ENCODE results near the gene FYTTD1. TPM values are rescaled to one million over a fixed set of nuclear protein-coding genes. Genes with fewer than 3 reads are reported as not detected.

Gene FYTTD1
- total RNA-seq, 1 donor from 2014 or later = 83.3 TPM

- H3K36me3 Mint-ChIP-seq (ENCODE audit: low read depth) = peaks cover 5% of the 10 kb centered on the region
- no peak for TF ChIP-seq CTCF (IDR thresholded peaks at IDR 0.05)
- peak overlapping the region; percentile 66 for H3K4me3 Mint-ChIP-seq (ENCODE audit: unreplicated experiment)
- H3K4me1 Mint-ChIP-seq (ENCODE audit: low read depth) = peaks cover 35% of the 10 kb centered on the region
- H3K9me3 Mint-ChIP-seq (ENCODE audit: low read depth) = no peaks in the 10 kb centered on the region
- no peaks in the 10 kb centered on the region for H3K27me3 Mint-ChIP-seq (ENCODE audit: low read depth)
- DNase-seq (ENCODE audit: low spot score) = no peak
- H3K27ac Mint-ChIP-seq (ENCODE audit: unreplicated experiment) = peak overlapping the region; percentile 97
Measured at GRCh38 chr3:197711973-197712707, 37.5 kb upstream of the FYTTD1 start.

- TF ChIP-seq CTCF (IDR thresholded peaks at IDR 0.05) = no peak
- DNase-seq (ENCODE audit: low spot score) = no peak
- Mint-ChIP-seq H3K36me3 (ENCODE audit: low read depth) (peaks cover 7% of the 10 kb centered on the region), H3K4me1 (ENCODE audit: low read depth) (peaks cover 37% of the 10 kb centered on the region), H3K27me3 (ENCODE audit: low read depth) (no peaks in the 10 kb centered on the region), H3K4me3 (ENCODE audit: unreplicated experiment) (peak overlapping the region; percentile 31), H3K27ac (ENCODE audit: unreplicated experiment) (peak overlapping the region; percentile 97), H3K9me3 (ENCODE audit: low read depth) (no peaks in the 10 kb centered on the region)
Measured at GRCh38 chr3:197713477-197713822, 36.2 kb upstream of the FYTTD1 start.

- no peaks in the 10 kb centered on the region for H3K27me3 Mint-ChIP-seq (ENCODE audit: low read depth)
- peaks cover 45% of the 10 kb centered on the region for H3K4me1 Mint-ChIP-seq (ENCODE audit: low read depth)
- TF ChIP-seq CTCF (IDR thresholded peaks at IDR 0.05) = no peak
- H3K36me3 Mint-ChIP-seq (ENCODE audit: low read depth) = peaks cover 7% of the 10 kb centered on the region
- H3K27ac Mint-ChIP-seq (ENCODE audit: unreplicated experiment) = peak overlapping the region; percentile 37
- no peaks in the 10 kb centered on the region for H3K9me3 Mint-ChIP-seq (ENCODE audit: low read depth)
- no peak overlapping the region for H3K4me3 Mint-ChIP-seq (ENCODE audit: unreplicated experiment)
- no peak for DNase-seq (ENCODE audit: low spot score)
Measured at GRCh38 chr3:197714251-197714650, 35.4 kb upstream of the FYTTD1 start.

GRCh38 chr3:197718891-197719290, 30.8 kb upstream of the FYTTD1 start:
- Mint-ChIP-seq H3K27ac (ENCODE audit: unreplicated experiment) (peak overlapping the region; percentile 90), H3K4me1 (ENCODE audit: low read depth) (peaks cover 26% of the 10 kb centered on the region)

GRCh38 chr3:197720694-197721093, 29.0 kb upstream of the FYTTD1 start:
- no peak for DNase-seq (ENCODE audit: low spot score)
- peaks cover 9% of the 10 kb centered on the region for H3K9me3 Mint-ChIP-seq (ENCODE audit: low read depth)
- no peak overlapping the region for H3K4me3 Mint-ChIP-seq (ENCODE audit: unreplicated experiment)
- TF ChIP-seq CTCF (IDR thresholded peaks at IDR 0.05) = no peak
- H3K27ac Mint-ChIP-seq (ENCODE audit: unreplicated experiment) = no peak overlapping the region
- peaks cover 12% of the 10 kb centered on the region for H3K36me3 Mint-ChIP-seq (ENCODE audit: low read depth)
- H3K27me3 Mint-ChIP-seq (ENCODE audit: low read depth) = no peaks in the 10 kb centered on the region
- H3K4me1 Mint-ChIP-seq (ENCODE audit: low read depth) = peaks cover 18% of the 10 kb centered on the region

More at GRCh38 chr3:197718891-197719290, 30.8 kb upstream of the FYTTD1 start:
- no peak for TF ChIP-seq CTCF (IDR thresholded peaks at IDR 0.05)
- Mint-ChIP-seq H3K36me3 (ENCODE audit: low read depth) (peaks cover 12% of the 10 kb centered on the region), H3K9me3 (ENCODE audit: low read depth) (peaks cover 9% of the 10 kb centered on the region), H3K4me3 (ENCODE audit: unreplicated experiment) (no peak overlapping the region), H3K27me3 (ENCODE audit: low read depth) (no peaks in the 10 kb centered on the region)
- DNase-seq (ENCODE audit: low spot score) = no peak

Data from chondrocyte (in vitro differentiated cells).